Stimulated activated naive B cell treated with anti-CD40 and anti-IgM and Interleukin-4, amounts not matched to agents 10 μg/mL and 1 μg/mL and 100 μg/mL, for 72 hours (primary cell): ENCODE data around the gene VPS26C.

ENCODE experiments used
- ATAC-seq, 2 donors: fragments of 150-1000 bp; cut with Tn5 transposase; replicated peaks; 2 replicates each; pipeline ENCODE4 v1.10.0; 2021; ENCODE audit warnings: moderate library complexity in 1 of 2
- DNase-seq: peaks from one replicate; pipeline ENCODE4 v3.0.0; 2021
- H3K27ac Mint-ChIP-seq: one replicate; pipeline ENCODE4 v1.8.0; 2022; ENCODE audit warnings: mild to moderate bottlenecking, mixed read lengths
- H3K27me3 Mint-ChIP-seq, 2 donors: one replicate each; pipeline ENCODE4 v1.8.0; 2022; ENCODE audit warnings: mixed read lengths in 2 of 2
- H3K36me3 Mint-ChIP-seq, 2 donors: one replicate each; pipeline ENCODE4 v1.8.0; 2022; ENCODE audit warnings: mixed read lengths in 2 of 2, mild to moderate bottlenecking in 1 of 2
- H3K4me1 Mint-ChIP-seq, 2 donors: one replicate each; pipeline ENCODE4 v1.8.0; 2022; ENCODE audit warnings: mixed read lengths in 2 of 2, mild to moderate bottlenecking in 1 of 2
- H3K4me3 Mint-ChIP-seq, 2 donors: one replicate each; pipeline ENCODE4 v1.8.0; 2022; ENCODE audit warnings: mild to moderate bottlenecking in 2 of 2, mixed read lengths in 2 of 2, moderate library complexity in 1 of 2
- H3K9me3 Mint-ChIP-seq, 2 donors: one replicate each; pipeline ENCODE4 v1.8.0; 2022; ENCODE audit warnings: mixed read lengths in 2 of 2, mild to moderate bottlenecking in 1 of 2

The VPS26C gene

GRCh38 chr21:37273911-37274690 lies 7.0 kb upstream of the VPS26C start:
- ATAC-seq (no peak), DNase-seq (no peak)
- H3K36me3 Mint-ChIP-seq, result peaks cover 4 to 9% of the 10 kb centered on the region in 2 donors
- H3K27ac Mint-ChIP-seq, result no peak overlapping the region
- H3K4me3 Mint-ChIP-seq, result no peak overlapping the region
- peaks cover 0 to 2% of the 10 kb centered on the region in 2 donors for H3K9me3 Mint-ChIP-seq
- H3K4me1 Mint-ChIP-seq, result peaks cover 6 to 15% of the 10 kb centered on the region in 2 donors
- peaks cover 0 to 7% of the 10 kb centered on the region in 2 donors for H3K27me3 Mint-ChIP-seq

GRCh38 chr21:37273440-37273839 lies 6.3 kb upstream of the VPS26C start:
- peaks cover 0 to 7% of the 10 kb centered on the region in 2 donors for H3K27me3 Mint-ChIP-seq
- H3K27ac Mint-ChIP-seq, result no peak overlapping the region
- H3K4me1 Mint-ChIP-seq, result peaks cover 7 to 17% of the 10 kb centered on the region in 2 donors
- no peak overlapping the region for H3K4me3 Mint-ChIP-seq
- ATAC-seq, result no peak
- no peak for DNase-seq
- H3K36me3 Mint-ChIP-seq, result peaks cover 4 to 11% of the 10 kb centered on the region in 2 donors
- peaks cover 0 to 2% of the 10 kb centered on the region in 2 donors for H3K9me3 Mint-ChIP-seq

- Mint-ChIP-seq H3K27me3 (peaks cover 0 to 7% of the 10 kb centered on the region in 2 donors), H3K9me3 (peaks cover 0 to 2% of the 10 kb centered on the region in 2 donors), H3K4me3 (no peak overlapping the region), H3K4me1 (peaks cover 9 to 21% of the 10 kb centered on the region in 2 donors), H3K36me3 (peaks cover 6 to 11% of the 10 kb centered on the region in 2 donors), H3K27ac (no peak overlapping the region)
- ATAC-seq (no peak), DNase-seq (no peak)
These were observed 5.8 kb upstream of the VPS26C start for GRCh38 chr21:37272897-37273296.

- H3K9me3 Mint-ChIP-seq, result peaks cover 0 to 2% of the 10 kb centered on the region in 2 donors
- H3K4me1 Mint-ChIP-seq, result peaks cover 12 to 27% of the 10 kb centered on the region in 2 donors
- peaks cover 9 to 15% of the 10 kb centered on the region in 2 donors for H3K36me3 Mint-ChIP-seq
- no peak overlapping the region for H3K4me3 Mint-ChIP-seq
- DNase-seq (no peak), ATAC-seq (no peak)
- H3K27me3 Mint-ChIP-seq, result peaks cover 0 to 4% of the 10 kb centered on the region in 2 donors
- H3K27ac Mint-ChIP-seq, result no peak overlapping the region
These were observed 3.6 kb upstream of the VPS26C start for GRCh38 chr21:37270576-37271365.

GRCh38 chr21:37269481-37269880 lies 2.3 kb upstream of the VPS26C start:
- peaks cover 0 to 4% of the 10 kb centered on the region in 2 donors for H3K27me3 Mint-ChIP-seq
- H3K36me3 Mint-ChIP-seq, result peaks cover 9 to 21% of the 10 kb centered on the region in 2 donors
- H3K27ac Mint-ChIP-seq, result no peak overlapping the region
- DNase-seq, result no peak
- peaks cover 0 to 2% of the 10 kb centered on the region in 2 donors for H3K9me3 Mint-ChIP-seq
- ATAC-seq, result no peak
- H3K4me1 Mint-ChIP-seq, result peaks cover 19 to 37% of the 10 kb centered on the region in 2 donors
- H3K4me3 Mint-ChIP-seq, result peak overlapping the region; percentile 45 to 89

GRCh38 chr21:37268186-37268503 lies 1.0 kb upstream of the VPS26C start:
- Mint-ChIP-seq H3K36me3 (peaks cover 9 to 24% of the 10 kb centered on the region in 2 donors), H3K27me3 (no peaks in the 10 kb centered on the region), H3K4me3 (peak overlapping the region; percentile 89 to 96), H3K4me1 (peaks cover 21 to 32% of the 10 kb centered on the region in 2 donors), H3K27ac (peak overlapping the region; percentile 100), H3K9me3 (peaks cover 0 to 2% of the 10 kb centered on the region in 2 donors)
- DNase-seq, result no peak
- no peak for ATAC-seq

- Mint-ChIP-seq H3K4me1 (peaks cover 21 to 32% of the 10 kb centered on the region in 2 donors), H3K36me3 (peaks cover 11 to 29% of the 10 kb centered on the region in 2 donors), H3K9me3 (peaks cover 0 to 2% of the 10 kb centered on the region in 2 donors), H3K4me3 (peak overlapping the region; percentile 89 to 96), H3K27me3 (no peaks in the 10 kb centered on the region), H3K27ac (peak overlapping the region; percentile 100)
- ATAC-seq (peak; percentile 16 to 19), DNase-seq (no peak)
These were observed 466 bp downstream of the VPS26C start for GRCh38 chr21:37266515-37267221.

- H3K27me3 Mint-ChIP-seq, result no peaks in the 10 kb centered on the region
- DNase-seq (no peak), ATAC-seq (no peak)
- H3K27ac Mint-ChIP-seq, result no peak overlapping the region
- H3K4me3 Mint-ChIP-seq, result no peak overlapping the region
- peaks cover 19 to 30% of the 10 kb centered on the region in 2 donors for H3K4me1 Mint-ChIP-seq
- peaks cover 8 to 26% of the 10 kb centered on the region in 2 donors for H3K36me3 Mint-ChIP-seq
- H3K9me3 Mint-ChIP-seq, result no peaks in the 10 kb centered on the region
These were observed 2.3 kb downstream of the VPS26C start for GRCh38 chr21:37264808-37265207.

- no peaks in the 10 kb centered on the region for H3K9me3 Mint-ChIP-seq
- H3K36me3 Mint-ChIP-seq, result peaks cover 8 to 18% of the 10 kb centered on the region in 2 donors
- ATAC-seq, result no peak
- DNase-seq, result no peak
- no peaks in the 10 kb centered on the region for H3K27me3 Mint-ChIP-seq
- H3K4me3 Mint-ChIP-seq, result no peak overlapping the region
- peaks cover 16 to 22% of the 10 kb centered on the region in 2 donors for H3K4me1 Mint-ChIP-seq
- H3K27ac Mint-ChIP-seq, result no peak overlapping the region
These were observed 3.1 kb downstream of the VPS26C start for GRCh38 chr21:37263827-37264600.

- no peaks in the 10 kb centered on the region for H3K27me3 Mint-ChIP-seq
- no peak for ATAC-seq
- H3K36me3 Mint-ChIP-seq, result peaks cover 3 to 13% of the 10 kb centered on the region in 2 donors
- peaks cover 14 to 19% of the 10 kb centered on the region in 2 donors for H3K4me1 Mint-ChIP-seq
- no peak overlapping the region for H3K4me3 Mint-ChIP-seq
- no peaks in the 10 kb centered on the region for H3K9me3 Mint-ChIP-seq
- H3K27ac Mint-ChIP-seq, result no peak overlapping the region
- no peak for DNase-seq
These were observed 7.7 kb downstream of the VPS26C start for GRCh38 chr21:37259426-37259825.

GRCh38 chr21:37257967-37258877 lies 8.9 kb downstream of the VPS26C start:
- Mint-ChIP-seq H3K4me3 (peak overlapping the region; percentile 81 to 91), H3K4me1 (peaks cover 15 to 23% of the 10 kb centered on the region in 2 donors), H3K27ac (peak overlapping the region; percentile 97), H3K9me3 (no peaks in the 10 kb centered on the region), H3K27me3 (no peaks in the 10 kb centered on the region), H3K36me3 (peaks cover 7 to 15% of the 10 kb centered on the region in 2 donors)
- DNase-seq, result peak; percentile 76
- peak; percentile 80 to 81 for ATAC-seq

- peaks cover 7 to 17% of the 10 kb centered on the region in 2 donors for H3K36me3 Mint-ChIP-seq
- peak overlapping the region; percentile 97 for H3K27ac Mint-ChIP-seq
- peaks cover 18 to 23% of the 10 kb centered on the region in 2 donors for H3K4me1 Mint-ChIP-seq
- peak overlapping the region; percentile 81 to 91 for H3K4me3 Mint-ChIP-seq
- no peak for DNase-seq
- no peaks in the 10 kb centered on the region for H3K27me3 Mint-ChIP-seq
- H3K9me3 Mint-ChIP-seq, result no peaks in the 10 kb centered on the region
- ATAC-seq, result peak; percentile 68 to 72
These were observed 9.6 kb downstream of the VPS26C start for GRCh38 chr21:37257511-37257966.
